ENCODE data around the gene FTL. TPM values are rescaled to one million over a fixed set of nuclear protein-coding genes. Genes with fewer than 3 reads are reported as not detected.

The FTL gene
- total RNA-seq, 4 donors from 2014 or later: 5,480 to 8,362 (median 5,857) TPM

GRCh38 chr19:48965806-48966540 is 864 bp downstream of the FTL start:
- 10 to 12% methylated on average over 35 to 36 of the region's 36 CpGs for WGBS, 2 donors
- TF ChIP-seq POLR2A (IDR thresholded peaks at IDR 0.05) (no peak), CTCF (IDR thresholded peaks at IDR 0.05) (no peak), EP300 (IDR thresholded peaks at IDR 0.05) (peak in 1 of 2 donors; percentile 25)
- H3K4me1 ChIP-seq: peaks cover 0 to 72% (median 40%) of the 10 kb centered on the region in 4 donors

GRCh38 chr19:48966541-48967345 is 1.6 kb downstream of the FTL start:
- DNase-seq (ENCODE audit: low spot score in 2 of 2): no peak
- Histone ChIP-seq H3K4me3 (peak overlapping the region; percentile 63 to 97 (median 80)), H3K9me3 (no peaks in the 10 kb centered on the region), H3K4me1 (peaks cover 0 to 73% (median 40%) of the 10 kb centered on the region in 4 donors), H3K27ac (peak overlapping the region; percentile 92 to 97 (median 96)), H3K27me3 (no peaks in the 10 kb centered on the region), H3K36me3 (peaks cover 0 to 49% (median 2%) of the 10 kb centered on the region in 3 donors)
- 78 to 82% methylated on average over 10 of the region's 10 CpGs for WGBS, 2 donors
- TF ChIP-seq CTCF (IDR thresholded peaks at IDR 0.05): no peak

More at GRCh38 chr19:48965806-48966540, 864 bp downstream of the FTL start:
- Histone ChIP-seq H3K36me3 (peaks cover 0 to 49% (median 2%) of the 10 kb centered on the region in 3 donors), H3K9me3 (no peaks in the 10 kb centered on the region), H3K27ac (peak overlapping the region; percentile 92 to 97 (median 96)), H3K27me3 (no peaks in the 10 kb centered on the region), H3K4me3 (peak overlapping the region; percentile 63 to 97 (median 80))
- DNase-seq (ENCODE audit: low spot score in 2 of 2): peak; percentile 84 to 91

- H3K27ac ChIP-seq: peak overlapping the region; percentile 2 to 97 (median 72)
- TF ChIP-seq CTCF (IDR thresholded peaks at IDR 0.05): no peak
- peak in 1 of 2 donors; percentile 33 for TF ChIP-seq POLR2A (IDR thresholded peaks at IDR 0.05)
- peak in 1 of 2 donors; percentile 71 for TF ChIP-seq EP300 (IDR thresholded peaks at IDR 0.05)
- peak overlapping the region in 1 of 4 donors; percentile 88 for H3K4me3 ChIP-seq
- peaks cover 0 to 57% (median 2%) of the 10 kb centered on the region in 3 donors for H3K36me3 ChIP-seq
- no peaks in the 10 kb centered on the region for H3K9me3 ChIP-seq
- DNase-seq (ENCODE audit: low spot score in 2 of 2): peak in 1 of 2 donors; percentile 57
- WGBS, 2 donors: 63 to 69% methylated on average over 14 of the region's 14 CpGs
- no peaks in the 10 kb centered on the region for H3K27me3 ChIP-seq
- H3K4me1 ChIP-seq: peaks cover 0 to 65% (median 36%) of the 10 kb centered on the region in 4 donors
Measured at GRCh38 chr19:48967346-48968178, 2.5 kb downstream of the FTL start.

- WGBS, 2 donors: 50 to 65% methylated on average over 4 of the region's 4 CpGs
- Histone ChIP-seq H3K27me3 (no peaks in the 10 kb centered on the region), H3K4me1 (peaks cover 0 to 59% (median 33%) of the 10 kb centered on the region in 4 donors), H3K27ac (peak overlapping the region; percentile 2 to 97 (median 62)), H3K36me3 (peaks cover 0 to 63% (median 2%) of the 10 kb centered on the region in 3 donors), H3K9me3 (no peaks in the 10 kb centered on the region), H3K4me3 (no peak overlapping the region)
- no peak for DNase-seq (ENCODE audit: low spot score in 2 of 2)
- TF ChIP-seq EP300 (IDR thresholded peaks at IDR 0.05) (no peak), CTCF (IDR thresholded peaks at IDR 0.05) (no peak), POLR2A (IDR thresholded peaks at IDR 0.05) (no peak)
Measured at GRCh38 chr19:48968179-48968661, 3.1 kb downstream of the FTL start.

Measured in tibial nerve (tissue), 4 donors.